Ectodermal cell (in vitro differentiated cells): Measurements from ENCODE around the gene IGF2BP3.

Source experiments
- H3K27ac ChIP-seq: 2 replicates; pipeline ENCODE4 v1.7.0; 2013; ENCODE audit warnings: mild to moderate bottlenecking, low read depth, low read length; ENCODE audit not compliant: insufficient read depth, poor library complexity, severe bottlenecking
- H3K27me3 ChIP-seq: 2 replicates; pipeline ENCODE4 v1.7.0; 2013; ENCODE audit warnings: mild to moderate bottlenecking, low read length; ENCODE audit not compliant: insufficient read depth, control insufficient read depth, poor library complexity, severe bottlenecking
- H3K36me3 ChIP-seq: one replicate; pipeline ENCODE4 v1.7.0; 2013; ENCODE audit warnings: low read length; ENCODE audit not compliant: control insufficient read depth, insufficient read depth
- H3K4me1 ChIP-seq: one replicate; pipeline ENCODE4 v1.7.0; 2013; ENCODE audit warnings: low read length; ENCODE audit not compliant: control insufficient read depth, insufficient read depth
- H3K4me3 ChIP-seq: 2 replicates; pipeline ENCODE4 v1.7.0; 2013; ENCODE audit warnings: low read depth, low read length, control low read depth; ENCODE audit not compliant: insufficient read depth
- H3K9me3 ChIP-seq: 2 replicates; pipeline ENCODE4 v1.7.0; 2013; ENCODE audit warnings: mild to moderate bottlenecking, low read length, moderate library complexity; ENCODE audit not compliant: control insufficient read depth
- WGBS, 2 experiments: methylation state at CpG; one replicate each; pipeline ENCODE4 v1.1.7; 2013; ENCODE audit warnings: missing lambda C conversion rate in 2 of 2; 5-methylcytosine and 5-hydroxymethylcytosine counted together

IGF2BP3 gene

DNA sequence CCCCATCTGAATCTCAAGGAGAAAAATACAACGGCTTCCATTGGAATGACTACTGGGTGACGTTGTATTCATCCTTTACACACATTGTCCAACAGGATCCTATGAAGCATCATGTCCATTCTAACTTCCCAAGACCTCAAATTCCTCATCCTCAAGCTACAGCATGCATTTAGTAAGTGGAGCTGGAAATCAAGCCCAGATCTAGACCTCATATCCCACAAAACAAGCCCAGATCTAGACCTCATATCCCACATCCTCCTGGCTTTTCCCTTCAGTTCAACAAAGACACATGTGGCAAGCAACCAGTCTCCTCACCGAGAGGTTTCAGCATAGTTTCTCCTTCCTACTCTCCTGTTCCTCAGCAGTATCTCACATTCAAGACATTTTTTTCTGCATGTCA, 12.2 kb downstream of the IGF2BP3 start:
- Histone ChIP-seq H3K27ac (no peak overlapping the region), H3K27me3 (no peaks in the 10 kb centered on the region), H3K36me3 (peaks cover 6% of the 10 kb centered on the region), H3K4me1 (no peaks in the 10 kb centered on the region), H3K4me3 (no peak overlapping the region), H3K9me3 (no peaks in the 10 kb centered on the region)
- WGBS, 2 experiments = 92 to 93% methylated on average over 3 of the region's 3 CpGs

GRCh38 chr7:23456093-23456492, 14.2 kb downstream of the IGF2BP3 start:
- Histone ChIP-seq H3K4me1 (no peaks in the 10 kb centered on the region), H3K9me3 (no peaks in the 10 kb centered on the region), H3K27me3 (no peaks in the 10 kb centered on the region), H3K4me3 (no peak overlapping the region), H3K27ac (no peak overlapping the region), H3K36me3 (peaks cover 6% of the 10 kb centered on the region)
- 96 to 98% methylated on average over 2 to 3 of the region's 3 CpGs for WGBS, 2 experiments

GRCh38 chr7:23454881-23455526, 15.3 kb downstream of the IGF2BP3 start:
- Histone ChIP-seq H3K9me3 (no peaks in the 10 kb centered on the region), H3K4me3 (no peak overlapping the region), H3K4me1 (no peaks in the 10 kb centered on the region), H3K36me3 (peaks cover 4% of the 10 kb centered on the region), H3K27me3 (no peaks in the 10 kb centered on the region), H3K27ac (no peak overlapping the region)
- WGBS, 2 experiments = 89 to 91% methylated on average over 5 of the region's 5 CpGs

DNA sequence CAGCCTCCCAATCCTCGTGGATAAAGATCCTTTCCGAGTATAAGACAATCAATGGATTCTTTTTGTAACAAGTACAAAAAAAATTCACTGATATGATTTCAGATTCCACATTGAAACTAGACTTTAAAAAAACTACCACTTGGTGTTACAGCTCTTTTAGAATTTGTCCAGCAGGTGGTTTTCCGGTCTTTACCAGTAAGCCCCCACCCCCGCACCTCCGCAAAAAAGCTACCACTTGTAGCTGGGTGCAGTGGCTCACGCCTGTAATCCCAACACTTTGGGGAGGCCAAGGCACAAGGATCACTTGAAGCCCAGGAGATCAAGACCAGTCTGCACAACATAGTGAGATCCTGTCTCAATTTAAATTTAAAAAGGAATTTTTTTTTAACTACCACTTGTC, 19.8 kb downstream of the IGF2BP3 start:
- no peaks in the 10 kb centered on the region for H3K4me1 ChIP-seq
- 81 to 83% methylated on average over 6 of the region's 6 CpGs for WGBS, 2 experiments
- no peaks in the 10 kb centered on the region for H3K9me3 ChIP-seq
- H3K27ac ChIP-seq = no peak overlapping the region
- H3K4me3 ChIP-seq = no peak overlapping the region
- H3K36me3 ChIP-seq = no peaks in the 10 kb centered on the region
- H3K27me3 ChIP-seq = no peaks in the 10 kb centered on the region

DNA sequence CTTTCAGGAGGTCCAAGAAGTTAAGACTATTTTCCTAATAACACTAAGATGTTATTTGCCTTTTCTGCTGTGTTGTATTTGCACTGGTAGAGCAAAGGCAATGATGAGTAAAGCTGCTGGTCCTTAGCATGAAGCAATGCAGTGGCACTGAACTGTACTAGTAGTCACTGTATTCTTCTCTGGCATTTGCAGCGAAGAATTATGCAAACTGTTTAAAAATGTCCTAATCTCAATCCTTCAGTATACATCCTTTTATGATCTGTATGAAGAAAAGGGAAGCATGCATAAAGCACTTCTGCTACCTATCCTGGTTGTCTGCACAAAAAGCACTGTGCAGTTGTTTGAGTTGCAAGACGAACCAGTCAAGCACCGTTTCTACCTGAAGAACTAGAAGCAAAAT, 20.4 kb downstream of the IGF2BP3 start:
- Histone ChIP-seq H3K4me3 (no peak overlapping the region), H3K9me3 (no peaks in the 10 kb centered on the region), H3K27me3 (no peaks in the 10 kb centered on the region), H3K36me3 (no peaks in the 10 kb centered on the region), H3K27ac (no peak overlapping the region), H3K4me1 (no peaks in the 10 kb centered on the region)
- WGBS, 2 experiments = 93 to 96% methylated on average over 3 of the region's 3 CpGs

DNA sequence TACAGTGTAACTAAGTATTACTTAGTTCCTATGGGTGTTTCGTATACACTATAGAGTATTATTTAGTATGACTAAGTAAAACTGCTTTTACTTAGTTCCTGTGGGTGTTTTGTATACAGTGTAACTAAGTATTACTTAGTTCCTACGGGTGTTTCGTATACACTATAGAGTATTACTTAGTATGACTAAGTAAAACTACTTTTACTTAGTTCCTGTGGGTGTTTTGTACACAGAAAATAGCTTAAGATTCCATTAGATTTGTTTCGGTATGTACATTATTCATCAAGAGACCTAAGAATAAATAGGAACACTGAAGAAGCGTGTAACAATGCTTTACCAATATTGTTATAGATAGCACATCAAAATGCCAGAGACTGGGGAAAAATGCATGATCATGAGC, 25.0 kb downstream of the IGF2BP3 start:
- Histone ChIP-seq H3K4me3 (no peak overlapping the region), H3K27me3 (no peaks in the 10 kb centered on the region), H3K36me3 (peaks cover 3% of the 10 kb centered on the region), H3K4me1 (no peaks in the 10 kb centered on the region), H3K9me3 (no peaks in the 10 kb centered on the region), H3K27ac (no peak overlapping the region)
- 100% methylated on average over 2 of the region's 5 CpGs; no CpG with 5 or more reads in 1 of the 2 experiments for WGBS, 2 experiments

DNA sequence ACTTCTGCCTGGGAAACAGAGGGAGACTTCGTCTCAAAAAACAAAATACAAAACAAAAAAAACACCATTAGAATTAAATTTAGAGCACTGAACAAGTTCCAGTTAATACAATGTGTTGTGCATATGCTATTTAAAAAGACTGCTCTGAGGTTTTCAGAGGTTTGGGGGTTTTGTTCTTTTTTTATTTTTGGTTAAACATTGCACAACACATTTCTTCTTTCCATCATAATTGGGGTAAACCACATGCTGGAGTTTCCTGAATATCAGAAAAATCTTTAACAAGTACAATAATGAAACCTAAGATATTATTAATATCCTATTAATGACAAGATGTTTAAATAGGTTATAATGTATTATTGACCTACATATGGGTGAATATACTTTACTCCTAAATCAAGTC, 26.3 kb downstream of the IGF2BP3 start:
- Histone ChIP-seq H3K27ac (no peak overlapping the region), H3K36me3 (peaks cover 3% of the 10 kb centered on the region), H3K9me3 (no peaks in the 10 kb centered on the region), H3K27me3 (no peaks in the 10 kb centered on the region), H3K4me1 (no peaks in the 10 kb centered on the region), H3K4me3 (no peak overlapping the region)
- WGBS, 2 experiments = 100% methylated on average over 1 of the region's 1 CpG

DNA sequence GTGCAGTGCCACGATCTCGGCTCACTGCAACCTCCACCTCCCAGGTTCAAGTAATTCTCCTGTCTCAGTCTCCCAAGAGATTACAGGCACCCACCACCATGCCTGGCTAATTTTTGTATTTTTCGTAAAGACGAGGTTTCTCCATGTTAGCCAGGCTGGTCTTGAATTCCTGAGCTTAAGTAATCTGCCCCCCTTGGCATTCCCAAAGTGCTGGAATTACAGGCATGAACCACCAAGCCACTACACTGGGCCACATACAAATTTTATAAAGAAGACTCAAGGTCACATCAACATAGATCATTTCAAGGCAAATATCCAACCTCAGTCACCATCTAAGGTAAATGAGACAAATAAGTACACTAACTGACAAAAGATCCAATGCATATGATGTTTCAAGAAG, 32.1 kb downstream of the IGF2BP3 start:
- 94 to 96% methylated on average over 4 of the region's 4 CpGs for WGBS, 2 experiments
- Histone ChIP-seq H3K27ac (no peak overlapping the region), H3K4me3 (no peak overlapping the region), H3K4me1 (no peaks in the 10 kb centered on the region), H3K27me3 (no peaks in the 10 kb centered on the region), H3K9me3 (no peaks in the 10 kb centered on the region), H3K36me3 (peaks cover 3% of the 10 kb centered on the region)

DNA sequence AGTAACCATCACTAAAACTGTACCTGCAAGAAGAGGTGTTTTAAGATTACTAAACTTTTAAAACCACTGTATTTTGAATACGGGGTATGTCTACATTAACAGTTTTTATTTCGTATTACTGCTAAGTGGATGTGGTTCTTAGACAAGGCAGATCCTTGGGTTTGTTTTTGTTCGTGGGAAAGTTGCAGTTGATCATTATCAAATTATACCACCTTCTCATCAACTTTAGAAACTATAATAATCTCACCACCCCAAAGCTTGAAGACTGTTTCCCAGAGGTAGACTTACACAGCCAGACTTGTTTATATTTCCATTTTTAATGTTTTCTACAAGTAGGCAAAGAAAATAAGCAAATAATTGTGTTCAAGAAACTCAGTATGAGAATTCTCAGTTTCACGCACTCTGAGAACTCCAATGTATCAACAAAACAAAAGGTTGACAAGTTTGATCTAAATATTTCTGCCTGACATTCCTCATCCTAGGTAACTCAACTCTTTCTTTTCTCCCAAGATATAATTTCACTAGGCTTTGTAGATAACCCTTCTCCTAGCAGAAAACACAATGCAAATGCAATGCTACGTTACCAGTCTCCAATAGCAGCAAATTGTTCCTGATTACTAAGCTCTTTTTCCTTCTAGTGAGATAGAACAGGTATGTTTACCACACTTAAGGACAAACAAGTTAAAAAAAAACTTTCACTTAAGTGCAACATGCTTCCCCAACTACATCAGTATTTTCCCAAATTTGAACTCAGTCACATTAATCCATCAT, 36.0 kb downstream of the IGF2BP3 start:
- Histone ChIP-seq H3K4me3 (no peak overlapping the region), H3K36me3 (no peaks in the 10 kb centered on the region), H3K27me3 (no peaks in the 10 kb centered on the region), H3K9me3 (no peaks in the 10 kb centered on the region), H3K27ac (no peak overlapping the region), H3K4me1 (peaks cover 2% of the 10 kb centered on the region)
- 94 to 96% methylated on average over 2 to 5 of the region's 5 CpGs for WGBS, 2 experiments

DNA sequence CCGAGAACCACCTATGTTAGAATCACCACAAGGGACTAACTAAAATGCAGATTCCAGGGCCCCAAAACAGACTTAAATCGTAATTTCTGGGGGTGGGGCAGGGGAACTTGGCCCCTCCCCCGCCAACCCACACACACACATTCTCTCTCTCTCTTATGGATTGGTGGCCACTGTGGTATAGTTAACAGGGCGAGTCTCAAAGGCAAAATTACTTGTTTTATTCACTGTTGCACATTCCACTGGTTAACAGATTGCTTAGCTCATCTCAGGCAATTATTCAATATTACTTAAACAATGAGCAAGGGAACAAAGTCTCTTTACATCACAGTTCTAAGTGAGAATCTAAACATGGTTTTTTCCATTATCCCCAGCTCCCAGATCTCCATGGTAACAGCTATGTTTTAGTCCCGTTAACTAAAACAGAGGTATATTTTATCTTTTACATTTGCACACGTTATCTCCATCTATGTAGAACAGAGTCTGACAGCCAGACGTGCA, 38.5 kb downstream of the IGF2BP3 start:
- 83 to 89% methylated on average over 7 of the region's 7 CpGs for WGBS, 2 experiments
- no peak overlapping the region for H3K27ac ChIP-seq

More for the DNA sequence above, 38.5 kb downstream of the IGF2BP3 start:
- H3K9me3 ChIP-seq = no peaks in the 10 kb centered on the region
- H3K4me1 ChIP-seq = peaks cover 2% of the 10 kb centered on the region
- no peaks in the 10 kb centered on the region for H3K36me3 ChIP-seq
- no peaks in the 10 kb centered on the region for H3K27me3 ChIP-seq
- H3K4me3 ChIP-seq = no peak overlapping the region
